SU-DHL-6 (cell line): ENCODE measurements around the gene OR52L1.

ENCODE experiments used
- H2AFZ ChIP-seq: fragments of 200-600 bp; sonication (generic); 2 replicates; pipeline ENCODE4 v1.6.1; 2014; ENCODE audit warnings: low read depth, mild to moderate bottlenecking, moderate library complexity, mixed read lengths, antibody characterized with exemption, low read length; ENCODE audit not compliant: severe bottlenecking
- H3F3A ChIP-seq: fragments of 200-600 bp; shearing (Covaris generic); 2 replicates; pipeline ENCODE4 v1.6.0; 2016; ENCODE audit warnings: antibody characterized with exemption, mild to moderate bottlenecking; ENCODE audit not compliant: insufficient read depth
- H3K27ac ChIP-seq: fragments of 200-600 bp; sonication (generic); 2 replicates; pipeline ENCODE4 v1.5.1; 2016; ENCODE audit warnings: low read depth, mild to moderate bottlenecking, low read length, moderate library complexity, mixed read lengths
- H3K27me3 ChIP-seq: fragments of 200-600 bp; sonication (generic), shearing (Covaris generic); 2 replicates; pipeline ENCODE4 v1.6.0; 2014; ENCODE audit warnings: mild to moderate bottlenecking, low read length
- H3K36me3 ChIP-seq: fragments of 200-600 bp; sonication (generic); 2 replicates; pipeline ENCODE4 v1.6.1; 2014; ENCODE audit warnings: mild to moderate bottlenecking, low read length, mixed read lengths
- H3K4me2 ChIP-seq: fragments of 300-600, 200-600 bp; shearing (Covaris generic), sonication (generic); 2 replicates; pipeline ENCODE4 v1.6.0; 2014; ENCODE audit warnings: low read length, low read depth, mild to moderate bottlenecking; ENCODE audit not compliant: poor library complexity, severe bottlenecking
- H3K4me3 ChIP-seq: fragments of 200-600 bp; sonication (generic); 2 replicates; pipeline ENCODE4 v1.5.1; 2014; ENCODE audit warnings: antibody characterized with exemption, low read length, mild to moderate bottlenecking, mixed read lengths; ENCODE audit not compliant: insufficient read depth, poor library complexity, severe bottlenecking
- H3K79me2 ChIP-seq: fragments of 200-600 bp; sonication (generic); 2 replicates; pipeline ENCODE4 v1.6.1; 2014; ENCODE audit warnings: mild to moderate bottlenecking, low read length, moderate library complexity; ENCODE audit not compliant: insufficient read depth
- H3K9ac ChIP-seq: fragments of 200-600 bp; sonication (generic); 2 replicates; pipeline ENCODE4 v1.7.0; 2014; ENCODE audit warnings: mild to moderate bottlenecking, low read length
- H3K9me2 ChIP-seq: fragments of 200-600 bp; sonication (generic); replicated peaks from 2 replicates; pipeline ENCODE4 v1.6.1; 2014; ENCODE audit warnings: low read length; ENCODE audit not compliant: insufficient read depth
- H3K9me3 ChIP-seq: fragments of 200-600 bp; sonication (generic); 2 replicates; pipeline ENCODE4 v1.6.1; 2014; ENCODE audit warnings: low read length, mixed read lengths; ENCODE audit not compliant: insufficient read depth
- H4K20me1 ChIP-seq: fragments of 200-600 bp; sonication (generic); 2 replicates; pipeline ENCODE4 v1.6.1; 2014; ENCODE audit warnings: low read depth, mild to moderate bottlenecking, antibody characterized with exemption, low read length, moderate library complexity, mixed read lengths
- CTCF ChIP-seq: fragments of 200-600 bp; sonication (generic); IDR thresholded peaks from one replicate; pipeline ENCODE4 v1.5.1; 2017; ENCODE audit warnings: antibody characterized with exemption, mild to moderate bottlenecking, low read length, moderate library complexity; ENCODE audit not compliant: insufficient read depth, poor library complexity, severe bottlenecking
- EZH2phosphoT487 ChIP-seq: fragments of 200-600 bp; sonication (generic), shearing (Covaris generic); conservative IDR thresholded peaks from 2 replicates; pipeline ENCODE4 v1.6.1; 2018; ENCODE audit warnings: mild to moderate bottlenecking, antibody characterized with exemption, low read length, moderate library complexity, mixed read lengths

OR52L1 gene

DNA sequence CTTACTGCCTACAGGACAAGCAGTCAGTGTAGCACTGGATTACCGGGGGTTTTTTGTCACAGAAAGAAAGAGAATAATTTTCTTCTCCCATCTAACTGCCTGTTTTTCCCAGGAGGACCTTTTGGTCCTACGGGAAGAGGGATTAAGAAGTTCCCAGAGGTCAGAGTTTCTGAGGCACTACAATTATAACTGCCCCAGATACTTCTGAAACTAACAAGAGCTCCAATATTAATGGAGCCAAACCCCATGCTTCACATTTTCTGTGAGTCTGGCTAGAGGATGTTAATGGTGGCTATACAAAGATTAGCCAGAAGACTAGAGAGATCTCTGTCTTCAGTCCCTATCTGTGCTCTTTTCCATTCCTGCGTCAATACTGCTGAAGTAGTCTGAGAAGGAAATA lies 44.8 kb downstream of the OR52L1 start, which contains the start of gene OR56A3:
OR56A3 (plus strand) TSS at position 301 of the 400 bp plus-strand sequence. CDS start 5,096 bp downstream, outside the sequence.
- no peak within 1 kb of the TSS for H3K9ac ChIP-seq
- H3K9me3 ChIP-seq, result no peaks in the 10 kb centered on the region
- no peak within 1 kb of the TSS for H2AFZ ChIP-seq
- no peaks in the 10 kb centered on the region for H3F3A ChIP-seq
- H3K4me2 ChIP-seq, result no peak within 1 kb of the TSS
- no peak for TF ChIP-seq EZH2phosphoT487
- no peak for TF ChIP-seq CTCF
- no peaks in the 10 kb centered on the region for H4K20me1 ChIP-seq
- H3K27ac ChIP-seq, result no peak within 1 kb of the TSS
- H3K4me3 ChIP-seq, result no peak within 1 kb of the TSS
- H3K79me2 ChIP-seq, result no peaks in the 10 kb centered on the region
- H3K27me3 ChIP-seq, result no peaks in the 10 kb centered on the region
- H3K36me3 ChIP-seq, result no peaks in the 10 kb centered on the region
- no peaks in the 10 kb centered on the region for H3K9me2 ChIP-seq

DNA sequence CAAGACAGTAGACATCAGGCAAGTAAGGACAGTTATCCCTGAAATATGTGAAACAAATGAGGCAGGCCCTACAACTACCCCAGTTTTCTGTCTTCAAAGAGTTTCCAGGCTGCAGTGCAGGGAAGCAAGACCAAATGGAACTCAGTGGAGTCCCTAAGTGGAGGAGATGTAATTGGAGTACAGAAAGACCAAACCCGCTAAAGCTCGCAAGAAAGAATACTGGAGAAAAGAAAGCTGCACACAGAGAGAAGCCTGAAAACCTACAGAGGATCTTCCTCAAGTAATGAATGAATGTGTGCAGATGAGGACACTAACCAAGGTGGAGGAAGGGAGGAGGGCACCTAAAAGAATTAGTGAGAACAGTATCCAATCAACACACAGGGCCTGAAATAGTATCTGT lies 46.0 kb downstream of the OR52L1 start:
- no peak overlapping the region for H3K4me2 ChIP-seq
- TF ChIP-seq EZH2phosphoT487 (no peak), CTCF (no peak)
- H3K9ac ChIP-seq, result no peak overlapping the region
- H3K36me3 ChIP-seq, result no peaks in the 10 kb centered on the region
- H2AFZ ChIP-seq, result no peak overlapping the region
- no peak overlapping the region for H3K27ac ChIP-seq
- H3K79me2 ChIP-seq, result no peaks in the 10 kb centered on the region
- H3F3A ChIP-seq, result no peaks in the 10 kb centered on the region
- H4K20me1 ChIP-seq, result no peaks in the 10 kb centered on the region
- no peaks in the 10 kb centered on the region for H3K9me2 ChIP-seq
- H3K4me3 ChIP-seq, result no peak overlapping the region
- no peaks in the 10 kb centered on the region for H3K27me3 ChIP-seq
- H3K9me3 ChIP-seq, result no peaks in the 10 kb centered on the region

GRCh38 chr11:5938603-5938965 lies 48.2 kb downstream of the OR52L1 start:
- Histone ChIP-seq H3F3A (no peaks in the 10 kb centered on the region), H3K79me2 (no peaks in the 10 kb centered on the region), H3K4me3 (no peak overlapping the region), H3K9me3 (no peaks in the 10 kb centered on the region), H3K36me3 (no peaks in the 10 kb centered on the region), H3K27ac (no peak overlapping the region), H3K4me2 (no peak overlapping the region), H4K20me1 (no peaks in the 10 kb centered on the region), H3K9me2 (no peaks in the 10 kb centered on the region), H3K27me3 (no peaks in the 10 kb centered on the region), H3K9ac (no peak overlapping the region), H2AFZ (no peak overlapping the region)
- TF ChIP-seq EZH2phosphoT487, result no peak
- TF ChIP-seq CTCF, result no peak
